HG03039 (cell line): Measurements from ENCODE around the gene NEK7.
A peak's percentile ranks its signal among the peaks of the same experiment; 100 is the strongest.
"Not testable (repeated sequence)": the region's sequence is repeated elsewhere in the genome, so short reads cannot be mapped to it uniquely, and the experiment has no call there.

Experiments
- ATAC-seq: cut with Tn5 transposase; IDR thresholded peaks from one replicate; pipeline ENCODE4 v1.9.1; 2021; ENCODE audit warnings: mild to moderate bottlenecking, moderate library complexity; ENCODE audit not compliant: unreplicated experiment

Gene NEK7

GRCh38 chr1:198201956-198202784 lies 45.4 kb downstream of the NEK7 start:
- ATAC-seq, result peak; percentile 89

GRCh38 chr1:198203434-198203833 lies 46.6 kb downstream of the NEK7 start:
- ATAC-seq, result no peak

GRCh38 chr1:198205016-198205684 lies 48.4 kb downstream of the NEK7 start:
- ATAC-seq, result no peak

GRCh38 chr1:198206292-198206691 lies 49.5 kb downstream of the NEK7 start:
- no peak for ATAC-seq

- ATAC-seq, result no peak
Observed at GRCh38 chr1:198211696-198212095, 54.9 kb downstream of the NEK7 start.

GRCh38 chr1:198212126-198212525 lies 55.3 kb downstream of the NEK7 start:
- no peak for ATAC-seq

- ATAC-seq, result no peak
Observed at GRCh38 chr1:198212675-198213074, 55.9 kb downstream of the NEK7 start.

- ATAC-seq, result no peak
Observed at GRCh38 chr1:198214924-198215323, 58.1 kb downstream of the NEK7 start.

- no peak for ATAC-seq
Observed at GRCh38 chr1:198220428-198220827, 63.6 kb downstream of the NEK7 start.

- not testable (repeated sequence) for ATAC-seq
Observed at GRCh38 chr1:198227010-198227409, 70.2 kb downstream of the NEK7 start.

GRCh38 chr1:198227454-198227853 lies 70.7 kb downstream of the NEK7 start:
- not testable (repeated sequence) for ATAC-seq

- no peak for ATAC-seq
Observed at GRCh38 chr1:198228925-198229324, 72.1 kb downstream of the NEK7 start.

GRCh38 chr1:198231779-198232178 lies 75.0 kb downstream of the NEK7 start:
- ATAC-seq, result no peak

GRCh38 chr1:198232378-198232777 lies 75.6 kb downstream of the NEK7 start:
- ATAC-seq, result no peak

- ATAC-seq, result no peak
Observed at GRCh38 chr1:198232940-198233675, 76.3 kb downstream of the NEK7 start.

- ATAC-seq, result no peak
Observed at GRCh38 chr1:198234520-198235251, 77.9 kb downstream of the NEK7 start.

- ATAC-seq, result no peak
Observed at GRCh38 chr1:198238121-198238520, 81.3 kb downstream of the NEK7 start.

- ATAC-seq, result no peak
Observed at GRCh38 chr1:198241553-198241952, 84.8 kb downstream of the NEK7 start.

GRCh38 chr1:198244772-198245171 lies 88.0 kb downstream of the NEK7 start:
- no peak for ATAC-seq

GRCh38 chr1:198245379-198245778 lies 88.6 kb downstream of the NEK7 start:
- no peak for ATAC-seq

GRCh38 chr1:198246337-198246736 lies 89.5 kb downstream of the NEK7 start:
- no peak for ATAC-seq
